OCI-LY1 (cell line): Measurements from ENCODE around the gene MBD6.

Experiments used
- CTCF ChIP-seq: fragments of 200-600 bp; sonication (generic), shearing (Covaris generic); IDR thresholded peaks from 2 replicates; pipeline ENCODE4 v1.5.1; 2017; ENCODE audit warnings: mild to moderate bottlenecking, antibody characterized with exemption, low read length, moderate library complexity, mixed read lengths
- EZH2 ChIP-seq: fragments of 200-600 bp; sonication (generic), shearing (Covaris generic); IDR thresholded peaks from 2 replicates; pipeline ENCODE4 v1.8.0; 2017; ENCODE audit warnings: borderline replicate concordance, mixed run types, mild to moderate bottlenecking, antibody characterized with exemption, low read length, moderate library complexity, mixed read lengths

GRCh38 chr12:57574795-57575194 lies 52.2 kb downstream of the MBD6 start:
- no peak for TF ChIP-seq CTCF
- no peak for TF ChIP-seq EZH2
